ENCODE measurements around the gene ADK.

- TF ChIP-seq CTCF (conservative IDR thresholded peaks at IDR 0.05; ENCODE audit: low read length) = no peak
- no peak for TF ChIP-seq EZH2phosphoT487 (IDR thresholded peaks at IDR 0.05; ENCODE audit: borderline replicate concordance)
Observed at GRCh38 chr10:74651565-74651964, 500.5 kb downstream of the ADK start.

Measured in Loucy (cell line).